Stimulated activated CD8-positive, alpha-beta memory T cell treated with anti-CD3 and anti-CD28 coated beads, Interleukin-15, amount 100 ng/mL, for 1 hour (primary cell): Measurements from ENCODE around the gene MPP3.
"Not testable (repeated sequence)": the region's sequence is repeated elsewhere in the genome, so short reads cannot be mapped to it uniquely, and the experiment has no call there.

Experiments used
- DNase-seq: peaks from one replicate; pipeline ENCODE4 v3.0.0-alpha.2; 2020; ENCODE audit warnings: low read depth

The MPP3 gene

DNA sequence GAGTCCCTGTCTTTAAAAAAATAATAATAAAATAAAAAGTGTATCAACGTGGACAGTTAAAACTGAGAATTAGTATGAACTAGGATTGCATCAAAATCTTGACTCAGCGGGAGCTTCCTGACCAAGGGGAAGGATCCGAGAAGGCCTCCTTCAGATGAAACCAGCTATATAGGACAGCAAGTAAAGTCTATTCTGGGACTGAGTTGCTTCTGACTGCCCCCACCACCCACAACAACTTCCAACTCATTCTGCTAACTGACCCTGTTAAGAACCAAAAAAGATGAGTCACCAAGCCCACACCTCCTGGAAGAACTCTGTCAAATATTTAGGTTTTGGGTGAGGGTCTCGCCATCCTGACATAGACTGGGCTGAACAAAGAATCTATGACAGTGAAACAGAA, 24.9 kb downstream of the MPP3 start:
- DNase-seq = no peak

DNA sequence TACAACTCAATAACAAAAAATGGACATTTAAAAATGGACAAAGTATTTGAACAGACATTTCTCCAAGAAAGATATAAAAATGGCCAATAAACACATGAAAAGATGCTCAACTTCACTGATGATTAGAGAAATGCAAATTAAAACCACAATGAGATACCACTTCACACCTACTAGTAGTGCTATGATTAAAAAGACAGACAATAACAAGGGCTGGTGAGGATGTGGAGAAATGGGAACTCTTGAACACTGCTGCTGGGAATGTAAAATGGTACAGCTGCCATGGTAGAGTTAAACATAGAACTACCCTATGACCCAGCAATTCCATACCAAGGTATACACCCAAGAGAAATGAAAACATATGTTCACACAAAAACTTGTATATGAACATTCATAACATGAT, 27.8 kb downstream of the MPP3 start:
- DNase-seq = no peak

DNA sequence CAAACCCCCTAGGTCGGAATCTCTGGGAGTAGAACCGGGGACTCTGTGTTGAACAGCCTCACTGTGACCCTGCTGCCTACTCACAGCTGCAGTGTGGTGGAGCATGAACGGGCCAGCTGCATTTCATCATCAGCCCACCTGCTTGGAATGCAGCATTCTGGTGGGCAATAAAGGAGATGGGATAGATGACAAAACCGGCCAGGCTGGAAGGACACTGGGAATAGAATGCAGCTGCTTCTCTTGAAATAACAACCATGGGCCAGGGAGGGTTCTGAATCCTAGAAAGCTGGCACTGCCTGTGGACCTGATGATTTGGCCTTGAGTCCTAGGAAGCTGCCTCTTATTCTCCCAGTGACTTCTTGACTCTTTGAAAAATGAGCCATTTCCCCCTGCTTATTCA, 29.2 kb downstream of the MPP3 start:
- DNase-seq = no peak

DNA sequence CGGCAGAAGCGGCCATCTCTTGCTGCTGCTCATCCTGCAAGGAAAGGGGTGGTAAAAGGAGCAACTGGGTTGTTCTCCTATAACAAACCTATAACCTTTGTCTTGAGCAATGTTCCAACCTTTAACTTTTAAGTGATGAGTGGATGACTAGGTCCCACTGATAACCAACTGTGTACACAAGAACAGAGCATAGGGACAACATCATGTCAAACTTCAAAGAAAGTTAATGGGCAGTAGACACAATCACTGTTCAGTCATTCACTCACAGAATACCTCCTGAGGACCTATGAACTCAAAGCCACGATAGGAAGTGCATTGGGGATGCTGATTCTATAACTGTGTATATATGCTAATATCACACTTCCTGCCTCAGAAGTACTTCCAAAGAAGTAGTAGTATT, 31.1 kb downstream of the MPP3 start:
- DNase-seq = no peak

DNA sequence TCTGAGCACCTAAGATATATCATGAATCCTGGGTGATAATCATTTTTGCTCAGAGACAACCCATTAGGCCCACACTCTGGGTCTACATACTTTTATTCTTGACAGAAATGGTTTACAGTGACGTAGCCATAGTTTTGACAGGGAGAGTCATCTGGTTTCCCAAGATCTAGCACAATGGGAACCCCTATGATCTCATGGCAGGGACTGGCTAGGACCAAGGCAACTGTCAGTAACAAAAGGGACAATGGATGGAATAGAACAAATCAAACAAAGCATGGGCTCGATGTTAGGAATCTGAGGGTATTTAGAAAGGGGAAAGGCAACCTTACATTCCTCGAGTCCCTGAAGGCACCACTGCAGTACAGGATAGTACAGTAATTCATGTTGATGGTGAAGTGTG, 32.2 kb downstream of the MPP3 start:
- no peak for DNase-seq

DNA sequence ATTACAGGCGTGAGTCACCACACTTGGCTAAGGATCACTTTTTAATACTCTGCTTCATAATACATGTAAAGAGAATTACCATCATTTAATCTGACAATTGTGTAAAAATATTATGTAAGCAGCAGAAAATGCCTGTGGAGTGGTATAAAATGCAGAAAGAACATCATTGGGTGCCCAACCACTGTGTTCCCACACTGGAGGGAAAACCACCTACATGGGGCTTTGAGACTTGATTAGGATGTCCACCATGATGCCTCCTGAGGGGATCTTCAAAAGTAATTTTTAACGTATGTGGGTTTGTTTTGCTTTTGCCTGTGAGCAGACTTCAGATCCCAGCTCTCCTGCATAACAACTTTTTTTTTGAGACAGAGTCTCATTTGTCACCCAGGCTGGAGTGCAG, 33.9 kb downstream of the MPP3 start:
- no peak for DNase-seq

DNA sequence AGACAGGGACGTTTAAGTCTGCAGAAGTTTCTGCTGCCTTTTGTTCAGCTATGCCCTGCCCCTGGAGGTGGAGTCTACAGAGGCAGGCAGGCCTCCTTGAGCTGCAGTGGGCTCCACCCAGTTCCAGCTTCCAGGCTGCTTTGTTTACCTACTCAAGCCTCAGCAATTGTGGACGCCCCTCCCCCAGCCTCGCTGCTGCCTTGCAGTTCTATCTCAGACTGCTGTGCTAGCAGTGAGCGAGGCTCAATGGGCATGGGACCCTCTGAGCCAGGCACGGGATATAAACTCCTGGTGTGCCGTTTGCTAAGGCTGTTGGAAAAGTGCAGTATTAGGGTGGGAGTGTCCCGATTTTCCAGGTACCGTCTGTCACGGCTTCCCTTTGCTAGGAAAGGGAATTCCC, 34.9 kb downstream of the MPP3 start:
- DNase-seq = not testable (repeated sequence)

DNA sequence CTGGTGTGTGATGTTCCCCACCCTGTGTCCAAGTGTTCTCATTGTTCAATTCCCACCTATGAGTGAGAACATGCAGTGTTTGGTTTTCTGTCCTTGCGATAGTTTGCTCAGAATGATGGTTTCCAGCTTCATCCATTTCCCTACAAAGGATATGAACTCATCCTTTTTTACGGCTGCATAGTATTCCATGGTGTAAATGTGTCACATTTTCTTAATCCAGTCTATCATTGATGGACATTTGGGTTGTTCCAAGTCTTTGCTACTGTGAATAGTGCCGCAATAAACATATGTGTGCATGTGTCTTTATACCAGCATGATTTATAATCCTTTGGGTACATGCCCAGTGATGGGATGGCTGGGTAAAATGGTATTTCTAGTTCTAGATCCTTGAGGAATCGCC, 40.3 kb downstream of the MPP3 start:
- DNase-seq = not testable (repeated sequence)

DNA sequence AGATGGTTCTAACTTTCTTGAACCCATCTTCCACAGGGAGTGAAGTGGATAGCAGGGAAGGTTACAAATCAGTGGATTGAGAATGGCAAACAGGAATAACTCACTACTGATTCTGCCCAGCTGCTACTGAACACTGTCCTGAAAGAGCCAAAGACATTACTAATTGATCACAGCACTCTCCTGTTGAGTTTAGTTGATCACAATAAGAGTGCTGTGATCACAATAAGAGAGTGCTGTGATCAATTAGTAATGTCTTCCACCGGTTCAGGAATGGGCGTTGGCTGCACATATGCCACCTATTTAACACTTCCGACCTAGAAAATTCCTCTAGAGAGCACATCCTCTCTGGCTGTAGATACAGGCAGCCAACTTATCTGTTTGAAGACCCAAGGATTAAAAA, 41.4 kb downstream of the MPP3 start:
- DNase-seq = no peak

DNA sequence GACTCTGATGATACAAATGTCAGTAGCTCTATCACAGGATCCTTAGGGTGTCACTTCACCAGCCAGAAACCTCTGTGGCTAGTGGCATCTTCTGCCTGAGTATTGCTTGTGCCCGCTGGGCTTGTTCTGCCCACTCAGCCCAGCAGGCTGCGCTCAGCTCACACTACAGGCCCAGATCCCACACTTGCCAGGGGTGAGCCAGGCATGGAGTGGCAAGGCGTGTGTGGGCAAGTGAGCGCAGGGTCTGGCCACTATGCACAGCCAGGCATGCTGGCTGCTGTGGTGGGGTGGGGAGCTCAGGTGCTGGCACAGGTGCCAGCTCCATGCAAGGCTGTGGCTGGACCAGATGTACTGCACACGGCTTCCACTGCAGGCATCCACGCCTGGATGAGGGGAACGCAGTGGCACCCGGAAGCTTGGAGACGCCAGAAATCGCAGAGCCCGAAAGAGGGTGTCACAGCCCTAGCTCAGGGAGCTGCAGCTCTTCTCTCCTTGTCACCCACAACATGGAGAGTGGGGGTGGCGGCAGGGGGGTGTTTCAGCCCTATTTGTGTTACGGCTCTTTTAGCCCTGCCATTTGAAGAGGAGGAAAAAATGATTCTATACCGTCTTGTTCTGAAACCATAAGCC, 42.5 kb downstream of the MPP3 start:
- DNase-seq = no peak

DNA sequence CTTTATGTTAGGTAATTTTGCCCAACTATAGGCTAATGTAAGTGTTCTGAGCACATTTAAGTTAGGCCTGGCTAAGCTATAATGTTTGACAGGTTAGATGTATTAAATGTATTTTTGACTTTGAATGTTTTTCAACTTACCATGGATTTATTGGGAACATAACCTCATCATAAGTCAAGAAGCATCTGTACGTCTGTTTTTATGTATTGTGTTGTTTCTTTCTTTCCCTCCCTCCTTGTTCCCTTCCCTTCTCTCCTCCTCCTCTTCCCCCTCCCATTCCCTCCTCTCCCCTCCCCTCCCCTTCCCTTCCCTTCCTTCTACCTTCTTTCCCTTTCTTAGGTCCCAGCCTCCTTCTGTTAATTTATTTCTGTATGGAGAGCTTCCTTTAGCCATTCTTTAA, 43.5 kb downstream of the MPP3 start:
- DNase-seq = no peak

DNA sequence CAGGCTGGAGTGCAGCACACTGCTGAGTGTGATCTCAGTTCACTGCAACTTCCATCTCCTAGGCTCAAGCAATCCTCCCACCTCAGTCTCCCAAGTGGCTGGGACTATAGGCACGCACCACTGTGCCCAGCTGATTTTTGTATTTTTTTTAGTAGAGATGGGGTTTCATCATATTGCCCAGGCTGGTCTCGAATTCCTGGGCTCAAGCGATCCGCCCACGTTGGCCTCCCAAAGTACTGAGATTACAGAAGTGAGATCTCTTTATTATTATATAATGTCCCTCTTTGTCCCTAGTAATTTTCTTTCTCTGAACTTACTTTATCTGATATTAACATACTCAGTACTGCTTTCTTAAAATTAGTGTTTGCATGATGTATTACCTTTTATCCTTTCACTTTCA, 44.4 kb downstream of the MPP3 start:
- no peak for DNase-seq

DNA sequence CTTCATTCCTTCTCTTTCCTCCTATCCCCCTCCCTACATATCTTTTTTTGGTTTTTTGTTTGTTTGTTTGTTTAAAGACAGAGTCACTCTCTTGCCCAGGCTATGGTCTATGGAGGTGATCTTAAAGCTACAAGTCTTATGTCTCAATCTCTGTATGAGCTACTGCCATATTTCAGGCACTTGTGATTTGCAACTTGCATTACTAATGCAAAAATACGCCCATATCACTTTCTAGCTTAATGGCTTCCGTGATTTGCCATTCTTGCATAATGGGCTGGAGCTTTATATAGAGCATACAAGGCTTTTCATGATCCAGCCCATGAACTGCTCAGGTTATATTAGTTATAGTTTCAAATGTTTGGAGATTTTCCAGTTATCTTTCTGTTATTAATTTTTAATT, 45.2 kb downstream of the MPP3 start:
- DNase-seq = no peak

DNA sequence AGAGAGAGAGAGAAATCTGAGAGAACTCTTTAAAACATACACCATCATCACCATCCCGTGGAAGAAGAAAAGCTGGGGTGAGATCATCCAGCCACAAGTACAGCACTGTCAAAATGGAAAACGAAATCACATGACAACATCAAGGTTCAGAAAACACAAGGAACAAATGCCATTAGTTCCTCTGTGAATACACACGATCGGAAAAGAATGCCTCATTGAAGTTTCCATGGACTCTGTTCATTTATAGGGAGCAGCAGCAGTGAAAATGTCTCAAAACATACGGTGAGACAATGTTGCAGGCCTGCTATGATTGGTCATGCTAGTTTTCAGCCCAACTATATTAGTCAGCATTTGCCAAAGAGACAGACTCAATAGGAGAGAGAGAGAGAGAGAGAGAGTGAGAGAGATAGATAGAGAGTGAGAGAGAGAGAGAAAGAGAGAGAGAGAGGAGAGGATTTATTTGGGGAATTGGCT, 48.3 kb downstream of the MPP3 start:
- DNase-seq = no peak

DNA sequence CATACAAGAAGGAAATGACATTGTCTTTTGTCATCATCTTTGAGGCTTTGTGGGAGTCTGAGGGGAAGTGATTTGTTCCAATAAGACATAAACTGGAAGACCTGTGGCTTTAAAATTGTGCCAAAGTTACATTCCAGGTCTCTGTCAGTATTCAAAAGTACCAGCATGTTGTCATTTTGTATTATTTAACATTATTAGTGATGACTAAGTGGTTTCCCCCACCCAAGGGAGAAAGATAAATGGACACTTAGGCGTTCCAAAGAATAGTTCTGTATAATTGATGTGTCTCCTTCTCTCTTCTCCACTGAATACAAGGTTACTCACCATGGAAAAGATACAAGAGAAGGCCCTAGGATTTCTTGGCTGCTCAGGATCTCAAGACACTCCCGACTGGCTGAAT, 48.9 kb downstream of the MPP3 start:
- no peak for DNase-seq

DNA sequence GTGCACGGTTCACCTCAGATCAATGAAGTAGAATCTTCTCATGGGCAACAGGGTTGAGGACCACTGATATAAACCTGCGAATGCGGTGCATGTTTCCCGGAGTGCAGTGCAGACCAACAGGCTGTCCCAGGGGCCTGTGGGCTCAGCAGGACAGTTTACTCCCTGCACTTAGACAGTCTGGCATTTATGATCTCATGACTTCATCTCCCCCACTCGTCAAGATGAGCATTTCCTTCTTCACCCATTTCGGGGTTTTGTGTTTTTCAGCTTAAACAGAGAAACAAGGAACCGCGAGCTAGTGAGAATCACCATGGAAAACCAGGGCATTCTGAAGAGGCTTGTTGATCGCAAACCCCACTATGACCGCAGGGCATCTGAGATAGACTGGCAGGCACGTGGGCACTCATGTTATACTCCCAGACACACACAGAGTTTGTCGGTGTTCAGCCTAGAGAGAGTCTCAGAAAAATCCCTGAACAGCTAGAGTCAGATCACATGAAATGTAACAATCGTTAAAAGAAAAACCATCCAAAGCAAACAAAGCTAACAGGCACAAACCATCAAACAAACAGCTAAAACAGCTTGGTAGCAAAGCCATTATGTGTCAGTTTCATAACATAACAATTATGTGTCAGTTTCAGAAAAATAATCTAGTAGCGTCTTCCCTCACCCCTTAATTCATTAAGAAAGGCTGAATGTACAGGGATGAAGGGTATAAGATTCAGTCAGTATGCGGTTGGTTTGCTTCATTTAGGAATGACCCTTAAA, 49.8 kb downstream of the MPP3 start:
- no peak for DNase-seq

DNA sequence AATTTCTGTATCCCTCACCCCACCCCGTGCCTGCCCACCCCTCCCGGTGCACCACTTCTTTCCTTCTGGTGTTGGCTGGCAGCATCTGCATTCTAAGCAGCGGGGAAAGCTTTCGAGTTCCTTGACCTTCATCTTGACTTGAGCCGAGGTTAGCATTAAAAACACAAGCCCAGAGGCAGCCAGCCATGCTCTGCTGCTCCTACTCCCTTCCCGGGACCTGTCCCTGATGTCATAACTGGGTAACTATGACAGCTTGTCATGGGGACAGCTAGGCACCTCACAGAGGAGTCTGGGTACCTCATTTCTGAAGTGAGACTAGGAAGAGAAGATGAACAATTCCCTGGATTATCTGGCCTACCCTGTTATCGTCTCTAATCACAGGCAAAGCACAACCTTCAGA, 52.8 kb downstream of the MPP3 start, which contains the start of gene CFAP97D1:
Gene CFAP97D1, plus strand, starts transcription at position 301 of the 400 bp plus-strand sequence. Its CDS starts 28 bp downstream, at position 329.
- no peak for DNase-seq

DNA sequence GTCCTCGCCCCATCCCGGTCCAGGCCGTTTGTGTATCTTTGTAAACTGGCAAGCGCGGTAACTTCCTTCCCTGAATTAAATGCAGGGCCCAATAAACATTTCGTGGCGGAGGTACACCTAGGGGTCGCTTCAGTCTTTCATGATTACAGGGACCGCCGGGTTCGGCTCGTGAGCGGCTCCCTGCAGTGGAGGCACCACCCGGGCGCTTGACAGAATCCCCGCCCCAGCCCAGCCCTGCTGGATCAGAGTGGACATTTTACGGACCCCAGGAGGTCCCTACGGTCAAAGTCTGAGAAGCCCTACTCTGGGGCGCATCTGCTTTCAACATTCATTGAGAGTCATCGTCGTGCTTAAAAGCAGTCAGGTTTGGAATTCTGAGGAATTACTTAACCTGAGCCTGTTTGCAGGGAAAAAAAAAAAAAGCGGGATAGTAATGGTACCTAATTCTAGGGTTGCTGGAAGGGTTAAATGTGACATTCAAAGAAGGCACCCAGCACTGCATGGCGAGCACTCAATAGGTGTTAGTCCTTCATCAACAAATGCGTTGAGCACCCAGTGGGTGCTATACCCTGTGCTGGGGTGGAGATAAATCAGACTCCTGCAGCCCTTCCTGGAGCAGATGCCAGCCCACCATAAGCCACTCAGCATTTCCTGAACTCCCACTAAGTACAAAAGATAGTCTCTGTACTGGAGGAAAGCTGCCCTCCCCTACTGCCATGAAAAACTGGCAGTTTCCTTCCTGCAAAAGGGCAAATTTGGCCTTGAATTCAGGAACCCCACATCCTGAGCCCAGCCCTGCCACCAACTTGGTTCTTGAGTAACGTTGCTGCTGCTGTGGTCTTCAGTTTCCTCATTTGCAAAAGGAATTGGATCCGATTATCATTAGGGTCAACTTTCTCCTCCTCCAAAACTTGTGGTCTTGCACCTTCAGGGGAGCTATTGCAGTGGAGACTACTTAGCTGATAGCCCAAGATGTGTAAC, 53.5 kb downstream of the MPP3 start:
- no peak for DNase-seq

DNA sequence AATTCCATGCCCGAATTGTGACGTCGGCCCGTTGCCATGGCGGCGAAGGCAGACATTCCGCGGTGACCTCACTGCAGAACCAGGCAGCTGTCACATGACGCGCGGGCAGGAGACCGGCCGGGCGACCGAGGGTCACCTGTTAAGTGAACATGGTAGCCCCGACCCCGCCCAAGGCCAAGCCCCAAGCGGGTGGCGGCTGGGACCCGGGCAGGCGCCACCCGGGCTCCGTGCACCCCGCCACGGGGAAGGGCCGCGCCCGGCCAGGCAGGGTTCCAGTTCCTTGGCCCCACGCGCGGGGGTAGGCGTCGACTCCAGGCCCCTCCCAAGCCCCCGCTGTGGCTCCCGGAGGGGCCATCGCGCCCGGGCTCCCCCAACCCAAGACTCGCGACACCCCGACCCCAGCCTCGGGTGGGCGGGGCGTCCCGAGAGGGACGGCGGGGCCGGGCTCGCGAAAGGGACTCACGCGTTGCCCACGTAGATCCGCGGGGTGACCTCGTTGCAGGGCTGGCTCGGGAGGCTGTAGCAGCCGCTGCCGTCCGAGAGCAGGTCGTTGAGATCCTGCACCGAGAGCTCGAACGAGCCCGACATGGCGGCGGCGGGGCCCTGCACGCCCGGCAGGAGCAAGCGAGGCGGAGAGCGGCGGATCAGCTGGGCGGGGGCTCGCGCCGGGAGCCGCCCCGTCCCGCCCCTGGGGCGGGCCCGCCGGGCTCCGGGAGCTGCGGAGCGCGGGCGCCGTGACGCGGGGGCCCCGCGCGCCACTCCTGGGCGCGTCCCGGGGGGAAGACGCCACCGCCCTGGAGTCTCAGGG, 54.4 kb downstream of the MPP3 start, which contains the start of gene DUSP3:
Gene DUSP3, minus strand, starts transcription at position 641 of the 808 bp plus-strand sequence. Its CDS starts 53 bp downstream, at position 588.
- peak; percentile 34 for DNase-seq

DNA sequence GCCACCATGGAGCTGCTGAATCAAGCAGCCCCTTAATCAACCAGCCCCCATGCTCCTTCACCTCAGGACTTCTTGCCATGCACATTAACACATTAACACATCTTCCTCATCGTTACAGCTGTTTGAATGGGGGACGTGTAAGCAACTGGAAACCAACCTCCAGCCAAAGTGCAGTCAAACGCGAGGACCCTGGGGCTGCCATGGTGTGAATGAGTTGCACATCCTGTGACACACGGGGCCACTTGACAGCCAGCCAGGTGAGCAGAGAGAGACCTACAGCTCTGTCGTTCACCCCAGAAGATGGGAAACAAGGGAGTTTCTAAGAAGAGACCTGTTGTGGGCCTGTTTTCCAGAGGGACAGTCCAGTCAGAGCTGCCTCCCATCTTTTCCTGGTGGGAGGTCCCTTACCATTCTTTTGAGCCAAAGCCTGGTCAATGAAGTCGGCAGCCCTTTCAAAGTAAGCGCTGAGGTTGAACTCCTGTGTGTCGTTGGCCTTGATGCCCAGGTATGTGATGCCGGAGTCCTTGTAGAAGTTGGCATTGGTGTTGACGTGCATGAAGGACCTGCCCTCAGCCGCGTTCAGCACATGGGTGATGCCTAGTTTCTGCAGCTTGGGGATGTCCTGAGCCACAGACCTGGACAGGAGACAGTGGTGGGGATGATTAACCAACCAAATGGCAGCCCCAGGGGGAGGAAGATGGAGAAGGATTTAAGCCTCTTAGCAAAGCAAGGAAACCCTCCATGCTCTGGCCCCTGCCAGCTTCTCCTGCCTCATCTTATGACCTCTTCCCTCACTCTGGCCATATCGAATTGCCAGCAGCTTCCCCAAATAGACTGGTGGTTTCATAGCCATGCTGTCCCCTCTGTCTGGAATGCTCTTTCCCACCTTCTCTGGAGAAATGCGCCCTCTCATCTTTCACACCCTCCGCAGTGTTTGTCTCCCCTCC, 58.4 kb downstream of the MPP3 start:
- DNase-seq = no peak
